G401.6 (cell line): ENCODE measurements around the gene CENPM.
A peak's percentile ranks its signal among the peaks of the same experiment; 100 is the strongest.

Source experiments
- FAIRE-seq: peaks from 2 replicates; lab custom pipeline; 2012; peaks lifted over from hg19 to GRCh38; lab: Jason Lieb, UNC

The CENPM gene

GRCh38 chr22:41946629-41947423, at the start of gene CENPM:
CENPM (minus strand) TSS chr22:41947152; CDS start chr22:41947076, 76 bp downstream.
- peak; percentile 97 for FAIRE-seq

DNA sequence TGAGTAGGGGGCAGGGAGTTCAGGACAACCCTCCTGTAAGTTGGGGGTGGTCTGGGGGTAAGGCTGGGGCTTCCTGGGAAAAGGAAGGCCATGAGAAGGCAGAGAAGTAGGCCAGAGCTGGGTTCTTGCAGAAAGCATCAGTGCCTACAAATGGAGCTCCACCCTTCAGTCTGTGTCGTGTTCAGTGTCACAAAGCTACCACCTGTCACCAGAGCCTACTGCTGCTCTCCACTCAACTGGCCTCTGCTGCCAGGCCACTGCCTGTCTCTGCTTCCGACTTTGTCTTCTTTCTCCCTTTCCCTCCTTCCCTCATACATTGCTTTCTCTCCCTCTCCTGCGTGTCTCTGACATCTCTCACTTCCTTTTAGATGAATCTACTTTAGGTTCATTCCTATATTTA, 48.3 kb upstream of the CENPM start:
- FAIRE-seq = no peak

DNA sequence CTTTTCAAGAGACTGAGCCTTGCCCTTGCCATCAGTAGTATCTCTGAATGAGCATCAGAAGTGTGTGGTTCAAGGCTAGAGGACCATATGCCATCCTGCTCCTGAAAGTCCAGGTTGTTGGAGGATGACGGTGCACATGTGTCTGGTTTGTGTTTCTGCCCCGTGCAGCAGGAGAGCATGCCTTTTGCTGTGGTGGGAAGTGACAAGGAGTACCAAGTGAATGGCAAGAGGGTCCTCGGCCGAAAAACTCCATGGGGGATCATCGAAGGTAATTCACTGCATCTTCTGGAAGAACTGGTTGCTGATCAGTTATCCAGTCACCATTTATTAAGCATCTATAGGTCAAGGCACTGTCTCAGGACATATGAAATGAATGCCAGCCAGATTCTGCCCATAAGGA, 45.5 kb upstream of the CENPM start:
- FAIRE-seq = no peak

GRCh38 chr22:41991111-41991510, 44.2 kb upstream of the CENPM start:
- no peak for FAIRE-seq

DNA sequence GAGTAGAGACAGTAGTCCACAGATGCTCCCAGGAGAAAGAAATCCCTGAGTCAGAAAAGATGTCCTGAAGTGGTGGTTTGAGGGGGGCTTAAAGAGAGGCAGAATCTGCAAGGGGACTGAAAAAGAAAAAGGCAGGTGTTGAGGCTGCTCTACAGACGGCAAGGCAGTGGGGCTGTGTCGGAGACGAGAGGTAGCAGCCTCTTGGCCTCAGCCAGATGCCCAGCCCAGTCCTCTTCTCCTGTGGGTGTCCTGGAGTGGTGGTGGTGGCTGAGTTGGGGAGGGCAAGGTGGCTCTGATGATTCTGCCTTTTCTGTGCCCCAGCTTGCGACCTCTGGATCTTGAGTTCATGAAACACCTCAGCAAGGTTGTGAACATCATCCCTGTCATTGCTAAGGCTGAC, 42.3 kb upstream of the CENPM start:
- FAIRE-seq = no peak

DNA sequence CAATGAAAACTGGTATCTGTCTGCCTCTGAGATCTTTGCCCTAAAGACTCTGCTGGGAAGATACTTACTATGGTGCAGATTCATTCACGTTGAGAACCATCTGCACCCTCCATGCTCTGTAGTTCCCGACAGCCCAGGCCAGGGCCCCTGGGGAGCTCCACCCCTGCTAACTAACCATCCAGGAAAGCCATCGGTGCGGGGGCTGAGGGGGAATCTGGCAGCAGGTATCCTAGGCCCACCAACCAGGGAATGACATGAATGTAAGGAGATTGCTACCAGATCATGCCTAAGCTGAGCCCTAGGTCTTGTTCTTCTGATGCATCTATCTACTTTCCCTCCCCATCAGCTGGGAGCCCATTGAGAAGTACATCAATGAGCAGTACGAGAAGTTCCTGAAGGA, 40.3 kb upstream of the CENPM start:
- FAIRE-seq = no peak

DNA sequence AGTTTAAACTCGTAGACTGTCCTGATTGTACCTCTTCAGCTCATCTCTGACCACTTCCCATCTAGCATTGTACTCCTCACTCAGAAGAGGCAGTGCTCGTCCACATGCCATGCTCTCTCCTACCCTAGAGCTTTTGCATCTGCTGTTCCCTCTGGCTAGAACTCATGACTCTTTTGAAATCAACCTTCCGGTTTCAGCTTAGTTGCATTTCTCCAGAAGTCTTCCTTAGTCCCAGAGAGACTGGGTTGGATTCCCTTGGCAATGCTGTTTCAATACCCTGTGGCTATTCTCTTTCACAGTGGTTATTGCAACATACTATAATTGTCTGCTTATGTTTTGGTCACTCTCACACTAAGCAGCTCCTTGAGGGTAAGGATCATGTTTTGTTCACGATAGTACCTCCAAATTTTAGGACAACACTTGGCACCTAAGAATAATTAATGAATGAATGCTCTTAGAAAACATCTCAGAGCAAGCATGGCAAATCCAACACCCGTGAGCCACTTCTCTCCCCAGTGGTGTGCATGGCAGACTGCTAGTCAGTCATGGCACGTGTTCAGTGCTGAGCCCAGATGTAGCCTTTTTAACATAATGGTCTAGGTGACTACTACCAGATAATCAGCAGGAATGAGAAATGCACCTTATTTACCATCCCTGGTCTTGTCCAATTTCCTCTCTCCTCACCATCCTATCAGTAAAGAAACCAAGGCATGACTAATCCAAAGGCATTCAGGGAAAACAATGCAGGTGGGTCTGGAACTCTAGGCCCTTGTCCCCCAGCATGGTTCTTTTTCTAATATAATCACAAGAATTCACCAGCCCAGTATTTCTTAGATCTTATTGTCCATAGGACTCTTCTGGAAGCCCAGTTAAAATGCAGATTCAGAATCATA, 36.8 kb upstream of the CENPM start:
- no peak for FAIRE-seq

GRCh38 chr22:41982865-41983264, 35.9 kb upstream of the CENPM start:
- no peak for FAIRE-seq

DNA sequence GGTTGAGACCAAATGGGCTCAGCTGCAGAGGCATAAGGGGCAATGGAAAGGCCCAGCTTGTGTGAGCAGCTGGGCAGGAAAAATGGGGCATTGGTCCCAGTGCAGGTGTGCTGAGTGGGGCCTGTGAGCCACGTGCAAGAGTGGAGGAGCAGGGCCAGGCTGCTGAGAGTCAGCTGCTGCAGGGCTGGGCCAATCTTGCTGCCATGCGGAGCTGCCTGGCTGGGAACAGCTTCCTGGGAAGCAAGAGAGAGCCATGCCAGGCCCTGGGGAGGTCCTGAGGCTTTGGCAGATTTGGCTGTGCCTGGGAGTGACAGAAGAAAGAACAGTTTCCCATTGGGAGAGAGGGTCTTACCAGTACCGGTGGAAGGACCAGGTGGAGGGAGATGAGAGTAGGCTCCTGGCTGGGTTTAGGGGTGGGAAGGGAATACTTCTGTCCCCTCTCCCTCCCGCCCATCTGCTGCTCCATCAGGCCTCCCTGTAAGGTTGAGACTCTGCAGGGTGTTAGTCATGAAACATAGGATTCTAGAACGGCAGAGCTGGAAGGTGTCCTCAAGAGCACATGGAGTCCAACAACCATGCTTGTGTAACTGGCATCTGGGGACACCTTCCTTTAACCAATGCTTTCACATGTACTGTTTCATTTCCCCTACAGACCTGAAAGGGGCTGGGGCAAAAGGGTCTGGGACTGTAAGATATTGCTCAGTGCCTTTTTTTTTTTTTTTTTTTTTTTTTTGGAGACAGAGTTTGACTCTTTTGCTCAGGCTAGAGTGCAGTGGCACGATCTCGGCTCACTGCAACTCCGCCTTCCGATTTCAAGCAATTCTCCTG, 32.7 kb upstream of the CENPM start:
- no peak for FAIRE-seq

DNA sequence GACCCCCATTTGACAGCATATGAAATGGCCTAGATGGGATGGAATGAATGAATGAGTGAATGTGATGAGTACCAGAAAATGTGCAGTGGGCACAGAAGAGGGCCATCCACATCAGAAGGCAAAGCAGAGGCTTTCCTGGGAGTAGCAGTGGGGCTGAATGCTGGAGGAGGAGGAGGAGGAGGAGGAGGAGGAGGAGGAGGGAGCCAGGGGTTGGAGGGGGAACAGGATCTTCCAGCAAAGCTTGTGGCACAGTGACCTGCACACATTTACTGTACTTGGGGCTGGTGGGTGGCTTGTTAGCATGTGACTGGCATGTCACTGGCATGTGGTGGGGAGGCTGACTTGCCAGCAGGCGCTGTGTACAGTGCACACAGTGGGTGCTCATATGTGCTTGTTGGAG, 31.8 kb upstream of the CENPM start:
- no peak for FAIRE-seq

GRCh38 chr22:41976961-41977566, 30.1 kb upstream of the CENPM start:
- no peak for FAIRE-seq

- no peak for FAIRE-seq
These were observed 29.3 kb upstream of the CENPM start for GRCh38 chr22:41976070-41976901.

DNA sequence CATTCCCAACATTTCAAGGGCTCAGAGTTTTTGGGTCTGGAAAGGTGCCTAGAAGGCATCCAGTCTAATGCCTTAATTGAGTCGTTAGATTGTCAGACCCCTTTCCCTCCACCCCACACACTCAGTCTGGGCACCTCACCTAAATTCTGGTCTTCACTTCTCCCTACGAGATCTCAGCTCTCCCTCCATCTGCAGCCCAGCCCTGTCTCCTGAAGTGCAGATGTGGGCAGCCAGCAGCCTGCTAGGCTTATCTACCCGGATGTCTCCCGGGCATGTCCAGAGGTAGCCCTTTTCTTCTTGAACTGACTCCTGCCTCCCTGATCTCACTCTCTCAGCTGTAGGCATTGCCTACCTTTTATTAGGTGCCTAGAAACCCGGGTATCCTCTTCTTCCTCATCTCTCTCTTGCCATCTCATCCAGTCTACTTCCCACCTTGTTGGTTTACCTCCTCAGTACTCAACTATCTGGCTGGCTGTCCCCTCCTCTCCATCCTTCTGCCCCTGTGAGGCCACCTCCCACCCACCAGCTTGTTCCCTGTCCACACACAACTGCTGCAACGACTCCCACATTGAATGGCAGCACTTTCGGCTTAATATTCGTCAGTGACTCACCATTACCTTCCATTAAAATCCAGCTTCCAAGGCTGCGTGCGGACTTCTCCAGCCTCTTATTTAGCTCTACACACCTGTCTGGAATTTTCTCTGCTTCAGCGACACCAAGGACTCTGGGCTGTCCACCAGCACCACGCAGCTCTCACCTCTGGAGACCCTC, 28.5 kb upstream of the CENPM start:
- no peak for FAIRE-seq

- no peak for FAIRE-seq
These were observed 27.8 kb upstream of the CENPM start for GRCh38 chr22:41974691-41975290.

GRCh38 chr22:41971431-41971830, 24.5 kb upstream of the CENPM start:
- no peak for FAIRE-seq

DNA sequence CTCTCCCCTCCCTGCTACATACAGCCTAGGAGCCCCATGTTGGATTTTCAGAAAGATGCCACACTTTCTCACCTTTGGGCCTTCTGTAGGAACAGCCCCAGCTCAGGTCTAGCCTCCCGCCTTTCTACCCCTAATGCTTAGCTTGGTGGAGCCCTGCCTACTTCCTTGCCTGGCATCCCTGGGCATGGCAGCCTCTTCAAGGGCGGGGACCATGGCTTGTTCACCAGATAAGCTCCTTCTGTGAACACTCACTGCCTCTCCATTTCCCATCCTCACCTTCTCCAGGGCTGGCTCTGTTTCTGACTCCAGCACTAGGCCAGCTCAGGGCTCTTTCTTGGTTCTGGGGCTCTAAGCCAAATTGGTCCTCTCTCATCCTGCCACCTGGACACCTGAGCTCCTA, 23.6 kb upstream of the CENPM start:
- no peak for FAIRE-seq

- no peak for FAIRE-seq
These were observed 22.2 kb upstream of the CENPM start, which contains the start of gene SEPTIN3 for GRCh38 chr22:41969110-41969646. SEPTIN3 (plus strand) TSS chr22:41969443; CDS start chr22:41971493, 2,050 bp downstream.

- no peak for FAIRE-seq
These were observed 21.6 kb upstream of the CENPM start for GRCh38 chr22:41968601-41969000.

- no peak for FAIRE-seq
These were observed 19.8 kb upstream of the CENPM start for GRCh38 chr22:41966607-41967240.
